ENCODE measurements around the gene CIC.
A peak's percentile ranks its signal among the peaks of the same experiment; 100 is the strongest.

CIC gene

GRCh38 chr19:42290136-42290522 lies 21.1 kb downstream of the CIC start:
- DNase-seq = no peak

DNA sequence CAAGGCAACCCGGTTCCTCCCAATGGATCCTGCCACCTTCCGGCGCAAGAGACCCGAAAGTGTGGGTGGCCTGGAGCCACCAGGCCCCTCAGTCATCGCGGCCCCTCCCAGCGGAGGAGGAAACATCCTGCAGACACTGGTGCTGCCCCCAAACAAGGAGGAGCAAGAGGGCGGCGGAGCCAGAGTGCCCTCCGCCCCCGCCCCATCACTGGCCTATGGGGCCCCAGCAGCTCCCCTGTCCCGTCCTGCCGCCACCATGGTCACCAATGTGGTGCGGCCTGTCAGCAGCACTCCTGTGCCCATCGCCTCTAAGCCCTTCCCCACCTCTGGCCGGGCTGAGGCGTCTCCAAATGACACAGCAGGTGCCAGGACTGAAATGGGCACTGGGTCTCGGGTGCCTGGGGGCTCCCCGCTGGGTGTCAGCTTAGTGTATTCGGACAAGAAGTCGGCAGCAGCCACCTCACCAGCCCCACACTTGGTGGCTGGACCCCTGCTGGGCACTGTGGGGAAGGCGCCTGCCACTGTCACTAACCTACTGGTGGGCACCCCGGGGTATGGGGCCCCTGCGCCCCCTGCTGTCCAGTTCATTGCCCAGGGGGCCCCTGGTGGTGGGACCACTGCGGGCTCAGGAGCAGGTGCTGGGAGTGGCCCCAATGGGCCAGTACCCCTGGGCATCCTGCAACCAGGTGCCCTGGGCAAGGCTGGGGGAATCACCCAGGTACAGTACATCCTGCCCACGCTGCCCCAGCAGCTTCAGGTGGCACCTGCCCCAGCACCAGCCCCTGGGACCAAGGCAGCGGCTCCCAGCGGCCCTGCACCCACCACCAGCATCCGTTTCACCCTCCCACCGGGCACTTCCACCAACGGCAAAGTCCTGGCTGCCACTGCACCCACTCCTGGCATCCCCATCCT lies 21.7 kb downstream of the CIC start:
- peak; percentile 22 for DNase-seq

DNA sequence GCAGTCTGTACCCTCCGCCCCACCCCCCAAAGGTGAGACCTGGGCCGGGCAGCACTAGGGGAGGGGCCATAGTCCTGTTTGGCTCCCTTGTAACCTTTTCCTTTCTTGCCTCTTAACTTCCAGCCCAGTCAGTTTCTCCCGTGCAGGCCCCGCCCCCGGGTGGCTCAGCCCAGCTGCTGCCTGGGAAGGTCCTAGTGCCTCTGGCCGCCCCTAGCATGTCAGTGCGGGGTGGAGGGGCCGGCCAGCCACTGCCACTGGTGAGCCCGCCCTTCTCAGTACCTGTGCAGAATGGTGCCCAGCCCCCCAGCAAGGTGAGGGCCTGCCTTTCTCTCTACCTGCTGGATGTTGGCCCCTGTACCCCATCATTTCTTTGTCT lies 22.4 kb downstream of the CIC start:
- DNase-seq = no peak

DNA sequence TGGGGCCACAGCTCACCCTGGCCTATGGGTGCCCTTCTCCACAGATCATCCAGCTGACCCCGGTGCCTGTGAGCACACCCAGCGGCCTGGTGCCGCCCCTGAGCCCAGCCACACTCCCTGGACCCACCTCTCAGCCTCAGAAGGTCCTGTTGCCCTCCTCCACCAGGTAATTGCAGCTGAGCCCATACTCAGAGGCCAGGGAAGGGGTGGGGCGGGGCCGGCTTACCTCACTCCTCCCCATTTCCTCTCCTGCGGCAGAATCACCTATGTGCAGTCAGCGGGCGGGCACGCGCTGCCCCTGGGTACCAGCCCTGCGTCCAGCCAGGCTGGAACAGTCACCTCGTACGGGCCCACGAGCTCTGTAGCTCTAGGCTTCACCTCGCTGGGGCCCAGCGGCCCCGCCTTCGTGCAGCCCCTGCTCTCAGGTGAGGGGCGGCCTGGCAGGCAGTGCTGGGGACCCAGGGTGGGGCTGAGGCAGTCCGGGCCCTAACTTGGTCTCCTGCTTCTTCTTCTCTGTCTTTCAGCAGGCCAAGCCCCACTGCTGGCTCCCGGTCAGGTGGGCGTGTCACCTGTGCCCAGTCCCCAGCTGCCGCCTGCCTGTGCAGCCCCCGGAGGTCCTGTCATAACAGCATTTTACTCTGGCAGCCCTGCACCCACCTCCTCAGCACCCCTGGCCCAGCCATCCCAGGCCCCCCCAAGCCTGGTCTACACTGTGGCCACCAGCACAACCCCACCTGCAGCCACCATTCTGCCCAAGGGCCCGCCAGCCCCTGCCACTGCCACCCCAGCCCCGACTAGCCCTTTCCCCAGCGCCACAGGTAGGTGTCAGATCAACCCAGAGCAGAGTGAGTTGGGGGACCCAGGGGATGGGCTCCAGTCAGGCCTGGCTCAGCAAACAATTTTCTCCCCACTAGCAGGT lies 23.2 kb downstream of the CIC start:
- DNase-seq = no peak

DNA sequence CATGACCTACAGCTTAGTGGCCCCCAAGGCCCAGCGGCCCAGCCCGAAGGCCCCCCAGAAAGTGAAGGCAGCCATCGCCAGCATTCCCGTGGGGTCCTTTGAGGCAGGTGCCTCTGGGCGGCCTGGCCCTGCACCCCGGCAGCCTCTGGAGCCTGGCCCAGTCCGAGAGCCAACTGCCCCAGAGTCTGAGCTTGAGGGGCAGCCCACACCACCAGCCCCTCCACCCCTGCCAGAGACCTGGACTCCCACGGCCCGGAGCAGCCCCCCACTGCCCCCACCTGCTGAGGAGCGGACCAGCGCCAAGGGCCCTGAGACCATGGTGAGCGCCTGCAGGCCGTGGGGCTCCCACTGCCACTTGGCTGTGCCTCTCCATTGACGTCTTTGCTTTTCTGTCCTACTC lies 23.9 kb downstream of the CIC start:
- no peak for DNase-seq

GRCh38 chr19:42293540-42293939 lies 24.5 kb downstream of the CIC start:
- no peak for DNase-seq

GRCh38 chr19:42293948-42294347 lies 24.9 kb downstream of the CIC start:
- DNase-seq = no peak

- no peak for DNase-seq
Measured at GRCh38 chr19:42294471-42295137, 25.6 kb downstream of the CIC start.

DNA sequence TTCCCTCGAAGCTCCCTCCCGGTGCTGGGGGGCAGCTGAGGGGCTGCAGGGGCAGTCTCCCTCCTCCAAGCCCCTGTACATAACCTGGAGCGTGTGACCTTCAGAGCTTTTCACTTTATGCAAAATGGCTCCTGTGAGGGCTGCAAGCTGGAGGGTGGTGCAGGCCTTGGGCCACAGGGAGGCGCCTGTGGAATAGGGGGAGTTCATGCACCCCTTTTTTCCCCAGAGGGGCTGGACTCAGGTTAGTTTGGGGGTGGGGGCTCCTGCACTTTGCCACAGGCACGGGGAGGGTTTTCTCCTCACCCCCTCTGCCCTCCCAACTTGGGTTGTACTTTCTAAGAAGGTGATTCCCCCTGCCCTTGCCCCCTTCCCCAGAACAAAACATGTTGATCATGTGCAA lies 26.3 kb downstream of the CIC start:
- no peak for DNase-seq

DNA sequence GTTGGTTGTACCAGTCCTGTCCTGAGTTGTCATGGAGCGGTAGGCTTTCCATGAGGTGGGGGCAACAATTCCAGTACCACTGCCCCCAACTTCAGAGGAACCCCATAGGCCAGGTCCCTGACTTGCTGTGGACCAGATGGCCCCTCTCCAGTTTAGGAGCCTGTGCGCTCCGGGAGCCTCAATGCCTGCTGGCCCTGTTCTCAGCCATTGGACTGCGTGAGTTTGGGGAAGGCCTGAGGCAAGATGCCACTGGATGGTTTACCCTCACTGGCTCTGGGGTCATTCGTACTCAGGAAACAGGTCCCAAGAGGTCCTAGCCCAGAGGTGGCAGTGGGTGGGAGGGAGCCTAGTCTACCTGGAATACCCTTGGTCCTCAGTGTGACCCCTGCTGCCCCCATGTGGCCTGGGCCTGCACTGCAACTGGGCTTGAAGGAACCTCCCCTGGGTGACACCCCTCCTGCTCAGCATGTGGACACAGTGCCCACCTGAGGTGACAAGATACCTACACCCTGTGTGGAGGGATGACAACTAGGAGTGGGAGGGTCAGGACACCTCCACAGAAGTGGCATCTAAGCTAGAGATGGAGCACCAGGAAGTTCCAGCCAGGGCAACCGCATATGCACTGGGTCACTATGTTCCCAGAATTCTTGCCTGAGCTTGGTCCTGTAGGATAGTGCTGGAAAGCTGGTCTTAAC lies 26.9 kb downstream of the CIC start:
- peak; percentile 92 for DNase-seq

DNA sequence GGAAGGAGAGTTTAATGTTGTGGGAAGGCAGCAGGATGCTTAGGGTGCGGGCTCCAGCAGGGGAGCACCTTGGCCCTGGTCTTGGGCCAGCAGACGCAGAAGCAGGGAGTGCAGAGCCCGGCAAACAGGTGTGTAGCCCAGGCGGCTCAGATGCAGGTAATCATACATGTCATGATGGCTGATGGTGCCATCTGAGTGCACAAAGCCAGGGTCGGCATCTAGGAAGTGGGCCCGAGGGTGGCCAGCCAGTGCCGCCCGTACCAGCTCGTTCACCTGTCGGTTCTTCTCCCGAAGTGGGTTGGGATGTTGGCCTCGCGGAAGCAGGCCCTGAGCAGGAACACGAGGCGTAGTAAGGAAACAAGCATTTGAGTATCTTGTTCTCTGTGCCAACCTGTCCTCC lies 28.0 kb downstream of the CIC start:
- DNase-seq = no peak

- peak; percentile 76 for DNase-seq
Measured at GRCh38 chr19:42301646-42302203, 32.7 kb downstream of the CIC start, which contains the start of gene PRR19. Gene PRR19, plus strand, starts transcription at chr19:42302132. Its CDS starts 7,453 bp downstream, at chr19:42309585.

GRCh38 chr19:42303101-42303464 lies 34.0 kb downstream of the CIC start:
- no peak for DNase-seq

GRCh38 chr19:42303876-42304275 lies 34.8 kb downstream of the CIC start:
- DNase-seq = no peak

GRCh38 chr19:42306646-42307045 lies 37.6 kb downstream of the CIC start:
- DNase-seq = no peak

GRCh38 chr19:42309686-42310085 lies 40.6 kb downstream of the CIC start:
- DNase-seq = no peak

GRCh38 chr19:42311657-42312056 lies 42.6 kb downstream of the CIC start:
- DNase-seq = peak; percentile 34

DNA sequence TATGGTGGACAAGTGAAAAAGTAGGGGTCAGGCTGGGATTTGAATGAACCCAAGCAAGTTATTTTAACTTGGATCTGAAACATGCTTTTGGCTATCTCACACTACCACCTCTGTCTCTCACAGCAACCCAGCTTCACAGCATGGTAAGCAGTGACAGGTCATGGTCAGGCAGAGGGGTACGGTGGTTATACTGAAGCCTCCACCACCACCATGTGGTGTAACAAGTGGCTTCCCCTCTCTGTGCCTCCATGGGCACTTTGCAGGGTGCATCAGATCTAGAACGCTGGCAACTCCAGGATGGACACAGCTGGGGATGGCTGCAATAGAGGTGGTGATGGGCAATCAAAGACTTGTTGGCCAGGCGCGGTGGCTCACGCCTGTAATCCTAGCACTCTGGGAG lies 43.3 kb downstream of the CIC start:
- no peak for DNase-seq

GRCh38 chr19:42313096-42313839 lies 44.2 kb downstream of the CIC start, which contains the start of gene TMEM145:
Gene TMEM145, plus strand, starts transcription at chr19:42313309. Its CDS starts 68 bp downstream, at chr19:42313377.
- DNase-seq = peak; percentile 64

DNA sequence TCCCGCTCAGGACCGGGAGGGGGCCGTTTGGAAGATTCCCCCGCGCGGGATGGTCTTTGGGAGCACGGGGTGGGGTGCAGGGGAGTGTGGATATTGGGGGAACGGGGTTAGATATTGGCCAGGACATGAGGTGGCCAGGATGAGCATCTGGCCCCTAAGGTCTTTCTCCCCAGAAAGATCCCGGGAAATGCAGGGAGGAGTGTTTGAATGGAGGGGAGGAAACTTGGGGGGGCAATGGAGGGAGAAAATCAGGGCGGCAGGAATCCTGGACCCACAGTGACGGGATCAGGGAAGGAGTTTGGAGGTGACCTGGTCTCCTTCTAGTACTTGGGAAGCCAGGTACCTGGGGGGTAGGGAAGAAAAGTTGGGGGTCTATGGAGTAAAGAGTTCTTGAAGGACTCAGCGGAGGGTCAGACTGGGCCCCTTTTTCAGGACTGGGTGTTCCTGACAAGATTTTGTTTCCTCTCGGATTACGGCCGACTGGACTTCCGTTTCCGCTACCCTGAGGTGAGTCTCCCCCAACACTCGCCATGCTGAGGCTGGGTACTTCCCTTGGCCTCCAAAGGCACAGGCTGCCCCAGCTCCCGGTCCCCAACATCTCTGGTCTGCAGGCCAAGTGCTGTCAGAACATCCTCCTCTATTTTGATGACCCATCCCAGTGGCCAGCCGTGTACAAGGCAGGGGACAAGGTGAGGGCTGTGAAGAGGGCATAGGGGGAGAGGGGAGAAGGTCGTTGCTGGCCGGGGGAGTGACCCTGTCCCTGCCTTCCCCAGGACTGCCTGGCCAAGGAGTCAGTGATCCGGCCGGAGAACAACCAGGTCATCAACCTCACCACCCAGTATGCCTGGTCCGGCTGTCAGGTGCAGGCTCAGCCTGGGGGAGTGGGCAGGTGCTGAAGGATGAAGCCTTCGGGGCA lies 45.0 kb downstream of the CIC start:
- no peak for DNase-seq
